Osteoblast (primary cell): ENCODE data around the gene CAMTA1. TPM values are rescaled to one million over a fixed set of nuclear protein-coding genes. Genes with fewer than 3 reads are reported as not detected.

ENCODE experiments used
- DNase-seq: peaks from one replicate; pipeline ENCODE4 v3.0.0; 2011; ENCODE audit warnings: low spot score, mixed read lengths; ENCODE audit not compliant: insufficient read length; ENCODE audit errors: missing footprints
- H2AFZ ChIP-seq: 2 replicates; pipeline ENCODE4 v1.6.0; 2011; ENCODE audit warnings: mild to moderate bottlenecking, low read length
- H3K27ac ChIP-seq: 2 replicates; pipeline ENCODE4 v1.5.1; 2011; ENCODE audit warnings: mild to moderate bottlenecking, low read depth, low read length, moderate library complexity
- H3K27me3 ChIP-seq: 2 replicates; pipeline ENCODE4 v1.6.0; 2012; ENCODE audit warnings: mild to moderate bottlenecking, control low read depth, inconsistent platforms, low read length, moderate library complexity; ENCODE audit not compliant: insufficient read depth
- H3K36me3 ChIP-seq: 2 replicates; pipeline ENCODE4 v1.5.1; 2011; ENCODE audit warnings: mild to moderate bottlenecking, low read length, control low read depth, moderate library complexity; ENCODE audit not compliant: insufficient read depth
- H3K4me1 ChIP-seq: 2 replicates; pipeline ENCODE4 v1.5.1; 2011; ENCODE audit warnings: mild to moderate bottlenecking, low read length, control low read depth, moderate library complexity; ENCODE audit not compliant: insufficient read depth
- H3K4me2 ChIP-seq: 2 replicates; pipeline ENCODE4 v1.6.0; 2011; ENCODE audit warnings: mild to moderate bottlenecking, low read length; ENCODE audit not compliant: insufficient read depth
- H3K4me3 ChIP-seq: fragments of 200-600 bp; sonication (generic); 3 replicates; pipeline ENCODE4 v1.5.1; 2012; ENCODE audit warnings: mild to moderate bottlenecking, low read length, inconsistent platforms; ENCODE audit not compliant: insufficient read depth
- H3K79me2 ChIP-seq: 2 replicates; pipeline ENCODE4 v1.6.0; 2012; ENCODE audit warnings: mild to moderate bottlenecking, low read length, control low read depth, inconsistent platforms; ENCODE audit not compliant: insufficient read depth
- H3K9me3 ChIP-seq: 2 replicates; pipeline ENCODE4 v1.5.1; 2011; ENCODE audit warnings: low read depth, low read length, control low read depth
- H4K20me1 ChIP-seq: 2 replicates; pipeline ENCODE4 v1.6.0; 2012; ENCODE audit warnings: mild to moderate bottlenecking, low read length, control low read depth; ENCODE audit not compliant: insufficient read depth
- total RNA-seq: library from RNA; depleted of rRNA; stranded (reverse); fragments of >200 nt; gene quantifications from 2 replicates; pipeline ENCODE4 v1.2.3, GENCODE V29; 2012
- TF ChIP-seq, protein P1 (sequence below): IDR thresholded peaks from 2 replicates; pipeline ENCODE4 v1.5.1; 2011; ENCODE audit warnings: mild to moderate bottlenecking, low read depth, low read length, moderate library complexity; ENCODE audit errors: extremely low read depth

The CAMTA1 gene
- total RNA-seq, 1 donor: 47.4 TPM

- no peaks in the 10 kb centered on the region for H4K20me1 ChIP-seq
- H3K27ac ChIP-seq: no peak overlapping the region
- DNase-seq: peak; percentile 26
- TF ChIP-seq, protein P1, sequence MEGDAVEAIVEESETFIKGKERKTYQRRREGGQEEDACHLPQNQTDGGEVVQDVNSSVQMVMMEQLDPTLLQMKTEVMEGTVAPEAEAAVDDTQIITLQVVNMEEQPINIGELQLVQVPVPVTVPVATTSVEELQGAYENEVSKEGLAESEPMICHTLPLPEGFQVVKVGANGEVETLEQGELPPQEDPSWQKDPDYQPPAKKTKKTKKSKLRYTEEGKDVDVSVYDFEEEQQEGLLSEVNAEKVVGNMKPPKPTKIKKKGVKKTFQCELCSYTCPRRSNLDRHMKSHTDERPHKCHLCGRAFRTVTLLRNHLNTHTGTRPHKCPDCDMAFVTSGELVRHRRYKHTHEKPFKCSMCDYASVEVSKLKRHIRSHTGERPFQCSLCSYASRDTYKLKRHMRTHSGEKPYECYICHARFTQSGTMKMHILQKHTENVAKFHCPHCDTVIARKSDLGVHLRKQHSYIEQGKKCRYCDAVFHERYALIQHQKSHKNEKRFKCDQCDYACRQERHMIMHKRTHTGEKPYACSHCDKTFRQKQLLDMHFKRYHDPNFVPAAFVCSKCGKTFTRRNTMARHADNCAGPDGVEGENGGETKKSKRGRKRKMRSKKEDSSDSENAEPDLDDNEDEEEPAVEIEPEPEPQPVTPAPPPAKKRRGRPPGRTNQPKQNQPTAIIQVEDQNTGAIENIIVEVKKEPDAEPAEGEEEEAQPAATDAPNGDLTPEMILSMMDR: no peak
- no peaks in the 10 kb centered on the region for H3K36me3 ChIP-seq
- H3K4me2 ChIP-seq: no peak overlapping the region
- no peak overlapping the region for H2AFZ ChIP-seq
- H3K4me3 ChIP-seq: no peak overlapping the region
- H3K4me1 ChIP-seq: no peaks in the 10 kb centered on the region
- H3K9me3 ChIP-seq: no peaks in the 10 kb centered on the region
- no peaks in the 10 kb centered on the region for H3K79me2 ChIP-seq
- H3K27me3 ChIP-seq: peaks cover 16% of the 10 kb centered on the region
Observed at GRCh38 chr1:7570311-7570710, 785.1 kb downstream of the CAMTA1 start.

DNA sequence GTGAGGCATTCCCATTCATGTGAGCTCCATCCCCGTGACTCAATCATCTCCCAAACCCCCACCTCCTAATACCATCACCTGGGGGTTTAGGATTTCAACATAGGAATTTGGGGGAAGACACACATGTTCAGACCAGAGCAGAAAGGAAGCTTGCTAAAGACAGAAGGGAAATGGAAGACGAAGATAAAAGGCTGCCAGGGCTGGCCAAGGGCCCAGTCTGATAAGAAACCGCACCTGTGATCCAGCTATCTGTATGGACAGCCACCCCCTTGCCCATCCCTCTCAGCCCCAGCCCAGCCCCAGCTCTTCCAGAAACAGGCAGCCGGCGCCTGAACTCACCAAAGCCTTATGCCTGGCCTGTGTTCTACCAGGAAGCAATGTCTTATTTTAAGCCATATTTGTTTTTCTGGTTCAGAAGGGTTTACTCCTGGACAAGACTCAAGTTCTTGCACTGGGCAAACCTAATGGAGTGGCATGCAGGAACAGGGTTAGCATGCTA is 787.4 kb downstream of the CAMTA1 start:
- Histone ChIP-seq H3K27me3 (peaks cover 16% of the 10 kb centered on the region), H3K9me3 (no peaks in the 10 kb centered on the region), H3K4me2 (no peak overlapping the region), H3K36me3 (no peaks in the 10 kb centered on the region), H3K79me2 (no peaks in the 10 kb centered on the region), H3K27ac (no peak overlapping the region), H3K4me1 (no peaks in the 10 kb centered on the region), H3K4me3 (no peak overlapping the region), H2AFZ (no peak overlapping the region), H4K20me1 (no peaks in the 10 kb centered on the region)
- peak; percentile 54 for DNase-seq
- TF ChIP-seq, protein P1: no peak

- Histone ChIP-seq H3K9me3 (no peaks in the 10 kb centered on the region), H3K79me2 (no peaks in the 10 kb centered on the region), H3K27ac (no peak overlapping the region), H4K20me1 (no peaks in the 10 kb centered on the region), H3K4me2 (no peak overlapping the region), H3K36me3 (no peaks in the 10 kb centered on the region), H3K4me3 (no peak overlapping the region), H2AFZ (no peak overlapping the region), H3K4me1 (no peaks in the 10 kb centered on the region), H3K27me3 (peaks cover 16% of the 10 kb centered on the region)
- peak; percentile 34 for DNase-seq
- TF ChIP-seq, protein P1: no peak
Observed at GRCh38 chr1:7573481-7573880, 788.2 kb downstream of the CAMTA1 start.

- no peaks in the 10 kb centered on the region for H4K20me1 ChIP-seq
- no peaks in the 10 kb centered on the region for H3K4me1 ChIP-seq
Observed at GRCh38 chr1:7574121-7575040, 789.1 kb downstream of the CAMTA1 start.

More at GRCh38 chr1:7574121-7575040, 789.1 kb downstream of the CAMTA1 start:
- Histone ChIP-seq H2AFZ (no peak overlapping the region), H3K27ac (no peak overlapping the region), H3K4me3 (no peak overlapping the region), H3K79me2 (no peaks in the 10 kb centered on the region), H3K4me2 (peak overlapping the region; percentile 32), H3K36me3 (no peaks in the 10 kb centered on the region), H3K9me3 (no peaks in the 10 kb centered on the region), H3K27me3 (peaks cover 16% of the 10 kb centered on the region)
- TF ChIP-seq, protein P1: no peak
- DNase-seq: peak; percentile 65
